GM06990 (cell line): ENCODE results near the gene TENM4.
A peak's percentile ranks its signal among the peaks of the same experiment; 100 is the strongest.

Experiments used
- DNase-seq: peaks from one replicate; pipeline ENCODE4 v3.0.0-alpha.2; 2011; ENCODE audit not compliant: insufficient read length; ENCODE audit errors: extremely low read depth
- H3K27me3 ChIP-seq: replicated peaks from 2 replicates; pipeline ENCODE4 v1.6.0; 2011; ENCODE audit warnings: low read length; ENCODE audit not compliant: control insufficient read depth, insufficient read depth
- H3K36me3 ChIP-seq: 2 replicates; pipeline ENCODE4 v1.5.1; 2011; ENCODE audit warnings: low read length; ENCODE audit not compliant: control insufficient read depth, insufficient read depth
- H3K4me3 ChIP-seq: replicated peaks from 2 replicates; pipeline ENCODE4 v1.5.1; 2011; ENCODE audit warnings: low read depth, mild to moderate bottlenecking, control low read depth, low read length
- TF ChIP-seq, protein P1 (sequence below): IDR thresholded peaks from 2 replicates; pipeline ENCODE4 v1.5.1; 2011; ENCODE audit warnings: low read length, control low read depth, mild to moderate bottlenecking, inconsistent platforms; ENCODE audit not compliant: insufficient read depth, poor library complexity, severe bottlenecking

Gene TENM4

DNA sequence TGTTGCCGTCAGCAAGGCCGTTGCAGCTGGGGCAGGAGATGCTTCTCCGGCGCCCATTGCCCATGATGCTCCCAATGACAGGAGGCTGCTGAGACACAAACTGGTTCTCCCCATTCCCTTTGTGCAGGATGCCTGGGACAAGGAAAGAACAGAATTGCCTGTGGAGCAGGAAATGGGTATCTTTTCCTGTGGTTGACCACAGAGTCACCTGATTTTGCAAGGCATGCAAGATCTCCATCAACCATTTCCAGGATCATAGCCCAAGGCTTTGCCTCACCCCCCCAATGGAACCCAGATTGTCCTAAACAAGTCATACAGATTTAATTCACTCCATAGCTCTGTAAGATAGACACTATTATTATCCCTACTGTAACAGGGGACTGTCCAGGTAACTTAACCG, 718.0 kb downstream of the TENM4 start:
- Histone ChIP-seq H3K27me3 (no peaks in the 10 kb centered on the region; the same call in none of the 2 replicates), H3K4me3 (no peak overlapping the region), H3K36me3 (no peaks in the 10 kb centered on the region)
- TF ChIP-seq, protein P1, sequence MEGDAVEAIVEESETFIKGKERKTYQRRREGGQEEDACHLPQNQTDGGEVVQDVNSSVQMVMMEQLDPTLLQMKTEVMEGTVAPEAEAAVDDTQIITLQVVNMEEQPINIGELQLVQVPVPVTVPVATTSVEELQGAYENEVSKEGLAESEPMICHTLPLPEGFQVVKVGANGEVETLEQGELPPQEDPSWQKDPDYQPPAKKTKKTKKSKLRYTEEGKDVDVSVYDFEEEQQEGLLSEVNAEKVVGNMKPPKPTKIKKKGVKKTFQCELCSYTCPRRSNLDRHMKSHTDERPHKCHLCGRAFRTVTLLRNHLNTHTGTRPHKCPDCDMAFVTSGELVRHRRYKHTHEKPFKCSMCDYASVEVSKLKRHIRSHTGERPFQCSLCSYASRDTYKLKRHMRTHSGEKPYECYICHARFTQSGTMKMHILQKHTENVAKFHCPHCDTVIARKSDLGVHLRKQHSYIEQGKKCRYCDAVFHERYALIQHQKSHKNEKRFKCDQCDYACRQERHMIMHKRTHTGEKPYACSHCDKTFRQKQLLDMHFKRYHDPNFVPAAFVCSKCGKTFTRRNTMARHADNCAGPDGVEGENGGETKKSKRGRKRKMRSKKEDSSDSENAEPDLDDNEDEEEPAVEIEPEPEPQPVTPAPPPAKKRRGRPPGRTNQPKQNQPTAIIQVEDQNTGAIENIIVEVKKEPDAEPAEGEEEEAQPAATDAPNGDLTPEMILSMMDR, result no peak
- DNase-seq, result no peak

DNA sequence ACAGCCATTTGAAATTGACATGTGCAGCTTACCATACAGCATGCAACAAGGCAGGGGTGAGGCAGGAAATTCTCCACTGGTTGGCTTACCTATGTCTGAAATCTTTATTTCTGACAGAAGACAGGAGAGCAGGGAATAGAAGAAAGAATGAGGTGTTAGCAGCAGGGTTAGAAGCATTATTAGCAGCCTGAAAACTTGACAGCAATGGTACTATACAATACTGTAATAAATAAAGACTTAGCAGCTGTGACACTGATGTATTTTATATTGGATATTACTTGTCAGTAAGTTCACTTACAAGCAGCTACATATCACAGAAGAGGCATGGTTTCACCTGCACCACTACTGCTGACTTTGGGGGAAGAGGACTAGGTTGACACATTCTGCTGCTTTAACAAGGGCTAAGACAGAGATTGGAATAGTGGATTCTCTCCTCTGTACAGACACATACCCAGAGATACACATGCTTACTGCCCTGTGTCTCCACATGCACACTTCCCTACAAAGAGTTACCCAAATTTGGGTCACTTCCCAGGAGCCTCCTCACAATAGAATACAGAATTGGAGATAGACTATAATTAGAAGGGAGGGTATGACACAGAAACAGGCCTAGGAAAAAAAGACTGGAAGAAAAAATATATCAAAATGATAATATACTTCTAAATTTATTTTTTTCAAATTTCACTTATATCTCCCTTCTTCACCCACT, 720.4 kb downstream of the TENM4 start:
- H3K27me3 ChIP-seq, result no peaks in the 10 kb centered on the region; the same call in 1 of the 2 replicates
- no peak for DNase-seq
- H3K36me3 ChIP-seq, result no peaks in the 10 kb centered on the region

DNA sequence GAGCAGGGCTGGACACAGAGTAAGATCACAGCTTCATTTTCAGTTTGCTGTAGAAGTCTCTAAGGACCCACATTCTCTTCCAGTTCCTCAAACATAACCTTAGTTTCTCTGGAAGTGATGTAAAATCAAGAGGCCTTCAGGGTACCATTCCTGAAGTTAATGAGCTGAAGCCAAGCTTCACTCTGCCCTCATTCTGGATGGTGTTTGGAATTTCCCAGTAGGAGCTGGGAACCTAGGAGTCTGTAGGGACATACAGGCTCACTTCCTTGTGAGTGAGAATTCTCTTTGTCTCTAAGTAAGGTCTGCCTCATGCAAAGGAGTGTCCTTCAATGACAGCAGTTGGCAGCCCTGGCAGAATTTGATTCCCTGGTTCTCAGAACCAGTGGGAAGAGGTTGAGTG, 723.8 kb downstream of the TENM4 start:
- no peak for DNase-seq
- Histone ChIP-seq H3K36me3 (no peaks in the 10 kb centered on the region), H3K27me3 (no peaks in the 10 kb centered on the region; the same call in none of the 2 replicates), H3K4me3 (no peak overlapping the region)
- TF ChIP-seq, protein P1, result no peak

More for the DNA sequence above, 720.4 kb downstream of the TENM4 start:
- H3K4me3 ChIP-seq, result no peak overlapping the region
- TF ChIP-seq, protein P1, result no peak

DNA sequence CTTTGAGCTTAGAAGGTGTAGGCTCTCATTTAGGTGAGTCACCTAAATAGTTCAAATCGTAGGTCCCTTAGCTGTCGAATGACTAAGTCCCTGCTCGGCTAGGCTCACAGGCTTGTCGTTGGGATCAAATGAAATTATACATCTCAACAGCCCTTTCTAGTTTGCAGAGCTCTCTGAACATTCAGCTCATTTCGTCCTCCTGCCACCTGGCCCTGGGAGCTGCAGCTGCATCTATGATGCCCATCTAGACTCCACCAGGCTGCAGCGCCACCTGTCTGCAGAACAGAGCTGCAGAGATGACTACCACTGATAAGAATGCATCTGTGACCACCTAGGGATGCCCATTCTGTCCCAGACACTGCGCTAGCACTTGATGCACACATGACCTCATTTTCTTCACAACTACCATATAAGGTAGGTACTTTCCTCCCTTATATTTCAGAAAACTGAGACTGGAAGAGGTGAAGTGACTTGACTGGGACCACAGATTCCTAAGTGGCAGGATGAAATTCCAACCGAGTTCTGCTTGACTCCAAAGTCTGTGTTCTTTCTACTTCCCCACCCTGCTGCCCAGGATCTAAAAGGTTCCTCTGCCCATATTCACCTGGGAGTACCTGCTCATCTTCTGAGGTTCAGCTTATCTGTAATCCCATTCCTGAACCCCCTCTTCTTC, 725.1 kb downstream of the TENM4 start:
- no peak overlapping the region for H3K4me3 ChIP-seq
- H3K27me3 ChIP-seq, result no peaks in the 10 kb centered on the region; the same call in none of the 2 replicates
- no peaks in the 10 kb centered on the region for H3K36me3 ChIP-seq
- no peak for DNase-seq
- TF ChIP-seq, protein P1, result peak; percentile 90

DNA sequence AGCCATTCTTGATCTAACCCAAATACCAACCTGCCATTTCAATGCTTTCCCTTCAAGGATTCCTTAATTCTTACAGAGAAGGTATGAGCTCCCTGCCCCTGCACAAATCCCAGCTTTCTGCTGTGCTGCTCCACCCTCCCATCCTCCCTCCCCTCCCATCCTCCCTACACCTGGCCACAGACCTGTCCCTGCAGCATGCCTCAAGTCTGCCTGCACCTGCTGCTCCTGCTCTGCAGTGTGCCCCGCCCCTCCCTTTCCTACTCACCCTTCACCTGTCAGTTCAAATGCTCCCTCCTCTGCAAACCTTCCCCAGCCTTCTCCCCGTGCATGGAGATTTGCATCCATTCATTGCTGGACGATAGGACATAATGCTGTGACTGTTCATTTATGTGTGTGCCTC, 726.3 kb downstream of the TENM4 start:
- no peak for DNase-seq
- no peak overlapping the region for H3K4me3 ChIP-seq
- no peaks in the 10 kb centered on the region for H3K36me3 ChIP-seq
- TF ChIP-seq, protein P1, result no peak
- no peaks in the 10 kb centered on the region; the same call in none of the 2 replicates for H3K27me3 ChIP-seq
